Kasumi-1 (cell line): ENCODE measurements around the gene IQCN.

Experiments
- DNase-seq, 2 experiments: peaks; one replicate each; lab custom pipeline; 2025; lab: John Stamatoyannopoulos, UW

IQCN gene

GRCh38 chr19:18233224-18233825, 40.9 kb downstream of the IQCN start:
- DNase-seq = peak; percentile 33 to 54

- no peak for DNase-seq
These were observed 41.6 kb downstream of the IQCN start for GRCh38 chr19:18232540-18233223.

- DNase-seq = no peak
These were observed 42.5 kb downstream of the IQCN start for GRCh38 chr19:18231775-18232174.

GRCh38 chr19:18230941-18231734, 43.1 kb downstream of the IQCN start:
- DNase-seq = peak in 1 of 2 experiments; percentile 15

GRCh38 chr19:18229915-18230314, 44.3 kb downstream of the IQCN start:
- DNase-seq = no peak

- DNase-seq = no peak
These were observed 44.8 kb downstream of the IQCN start for GRCh38 chr19:18229474-18229873.

- no peak for DNase-seq
These were observed 46.4 kb downstream of the IQCN start for GRCh38 chr19:18227781-18228271.

GRCh38 chr19:18226956-18227780, 47.1 kb downstream of the IQCN start:
- DNase-seq = no peak

- no peak for DNase-seq
These were observed 48.4 kb downstream of the IQCN start, which contains the start of gene PDE4C for GRCh38 chr19:18225702-18226468. TSS of gene PDE4C (minus strand) at chr19:18226438. CDS start at chr19:18226415, 23 bp downstream.

- no peak for DNase-seq
These were observed 48.9 kb downstream of the IQCN start for GRCh38 chr19:18225355-18225701.

- DNase-seq = peak; percentile 95 to 98
These were observed 49.5 kb downstream of the IQCN start for GRCh38 chr19:18224525-18225354.

- DNase-seq = peak; percentile 32 to 56
These were observed 50.3 kb downstream of the IQCN start for GRCh38 chr19:18223860-18224524.

- no peak for DNase-seq
These were observed 52.2 kb downstream of the IQCN start for GRCh38 chr19:18221815-18222725.

- no peak for DNase-seq
These were observed 53.5 kb downstream of the IQCN start for GRCh38 chr19:18220632-18221275.

GRCh38 chr19:18219911-18220631, 54.2 kb downstream of the IQCN start:
- DNase-seq = no peak

GRCh38 chr19:18218600-18218999, 55.7 kb downstream of the IQCN start:
- DNase-seq = no peak

- no peak for DNase-seq
These were observed 56.1 kb downstream of the IQCN start for GRCh38 chr19:18218159-18218558.
